OCI-LY3 (cell line): ENCODE results near the gene KLC1.

Experiments used
- EZH2phosphoT487 ChIP-seq: fragments of 200-600 bp; shearing (Covaris generic); IDR thresholded peaks from 2 replicates; pipeline ENCODE4 v1.6.1; 2018; ENCODE audit warnings: antibody characterized with exemption, mixed run types, low read depth
- TF ChIP-seq, protein P1 (sequence below): fragments of 200-600, 300-600 bp; sonication (generic); IDR thresholded peaks from 2 replicates; pipeline ENCODE4 v1.5.1; 2014; ENCODE audit warnings: antibody characterized with exemption, low read length, low read depth

GRCh38 chr14:103738166-103738565, 109.2 kb downstream of the KLC1 start:
- TF ChIP-seq, protein P1, sequence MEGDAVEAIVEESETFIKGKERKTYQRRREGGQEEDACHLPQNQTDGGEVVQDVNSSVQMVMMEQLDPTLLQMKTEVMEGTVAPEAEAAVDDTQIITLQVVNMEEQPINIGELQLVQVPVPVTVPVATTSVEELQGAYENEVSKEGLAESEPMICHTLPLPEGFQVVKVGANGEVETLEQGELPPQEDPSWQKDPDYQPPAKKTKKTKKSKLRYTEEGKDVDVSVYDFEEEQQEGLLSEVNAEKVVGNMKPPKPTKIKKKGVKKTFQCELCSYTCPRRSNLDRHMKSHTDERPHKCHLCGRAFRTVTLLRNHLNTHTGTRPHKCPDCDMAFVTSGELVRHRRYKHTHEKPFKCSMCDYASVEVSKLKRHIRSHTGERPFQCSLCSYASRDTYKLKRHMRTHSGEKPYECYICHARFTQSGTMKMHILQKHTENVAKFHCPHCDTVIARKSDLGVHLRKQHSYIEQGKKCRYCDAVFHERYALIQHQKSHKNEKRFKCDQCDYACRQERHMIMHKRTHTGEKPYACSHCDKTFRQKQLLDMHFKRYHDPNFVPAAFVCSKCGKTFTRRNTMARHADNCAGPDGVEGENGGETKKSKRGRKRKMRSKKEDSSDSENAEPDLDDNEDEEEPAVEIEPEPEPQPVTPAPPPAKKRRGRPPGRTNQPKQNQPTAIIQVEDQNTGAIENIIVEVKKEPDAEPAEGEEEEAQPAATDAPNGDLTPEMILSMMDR: no peak
- no peak for TF ChIP-seq EZH2phosphoT487
